GM12878 (cell line): ENCODE results near the gene SEC11C. TPM values are rescaled to one million over a fixed set of nuclear protein-coding genes. Genes with fewer than 3 reads are reported as not detected.
A peak's percentile ranks its signal among the peaks of the same experiment; 100 is the strongest.

Experiments used
- ATF7 ChIP-seq: fragments of 450-650 bp; IDR thresholded peaks from 2 replicates; pipeline ENCODE4 v1.6.1; 2016; ENCODE audit warnings: low read depth, mild to moderate bottlenecking
- CBX5 ChIP-seq: sonication (generic); IDR thresholded peaks from 2 replicates; pipeline ENCODE4 v1.6.1; 2016; ENCODE audit warnings: low read depth, moderate library complexity, mild to moderate bottlenecking, inconsistent platforms
- CEBPB ChIP-seq, 2 experiments: fragments of 150-350 bp in 1 of 2; IDR thresholded peaks; 2 replicates each; pipeline ENCODE4 v1.6.1; 2012 to 2014; ENCODE audit warnings: low read depth in 2 of 2, low read length in 2 of 2, borderline replicate concordance in 1 of 2, inconsistent platforms in 1 of 2
- EED ChIP-seq: sonication (generic); IDR thresholded peaks from 2 replicates; pipeline ENCODE4 v1.6.1; 2016; ENCODE audit warnings: antibody characterized with exemption, low read depth
- MLLT1 ChIP-seq: fragments of 450-650 bp; IDR thresholded peaks from 2 replicates; pipeline ENCODE4 v1.6.1; 2016; ENCODE audit warnings: mild to moderate bottlenecking
- MTA3 ChIP-seq: IDR thresholded peaks from 2 replicates; pipeline ENCODE4 v1.6.1; 2012; ENCODE audit warnings: low read length, inconsistent platforms, borderline replicate concordance
- NFIC ChIP-seq: IDR thresholded peaks from 2 replicates; pipeline ENCODE4 v1.6.1; 2012; ENCODE audit warnings: low read depth, mild to moderate bottlenecking, inconsistent platforms, low read length, moderate library complexity
- NR2C1 ChIP-seq: fragments of 450-650 bp; IDR thresholded peaks from 2 replicates; pipeline ENCODE4 v1.6.1; 2017; ENCODE audit warnings: antibody characterized with exemption, mild to moderate bottlenecking, moderate library complexity
- PAX8 ChIP-seq: fragments of 450-650 bp; IDR thresholded peaks from 2 replicates; pipeline ENCODE4 v1.6.1; 2017; ENCODE audit warnings: mild to moderate bottlenecking, moderate library complexity
- PKNOX1 ChIP-seq: fragments of 450-650 bp; IDR thresholded peaks from 2 replicates; pipeline ENCODE4 v1.6.1; 2016; ENCODE audit warnings: mild to moderate bottlenecking
- POLR2AphosphoS2 ChIP-seq: IDR thresholded peaks from 2 replicates; pipeline ENCODE4 v1.6.1; 2011; ENCODE audit warnings: low read depth, mild to moderate bottlenecking, low read length, improper control_type of control experiment, moderate library complexity
- RAD51 ChIP-seq: fragments of 450-650 bp; IDR thresholded peaks from 2 replicates; pipeline ENCODE4 v1.6.1; 2016; ENCODE audit warnings: moderate library complexity, mild to moderate bottlenecking, inconsistent platforms
- RFX5 ChIP-seq: IDR thresholded peaks from 2 replicates; pipeline ENCODE4 v1.6.1; 2011; ENCODE audit warnings: low read depth, low read length, improper control_type of control experiment
- RUNX3 ChIP-seq: IDR thresholded peaks from 2 replicates; pipeline ENCODE4 v1.6.1; 2012; ENCODE audit warnings: low read length, inconsistent platforms
- SMC3 ChIP-seq: IDR thresholded peaks from 2 replicates; pipeline ENCODE4 v1.6.1; 2011; ENCODE audit warnings: low read length, improper control_type of control experiment, borderline replicate concordance
- SPI1 ChIP-seq: IDR thresholded peaks from 2 replicates; pipeline ENCODE4 v1.6.1; 2011; ENCODE audit warnings: low read depth, mild to moderate bottlenecking, low read length, moderate library complexity, borderline replicate concordance; ENCODE audit not compliant: insufficient read depth
- SRF ChIP-seq, 2 experiments: IDR thresholded peaks; 2 replicates each; pipeline ENCODE4 v1.6.1; 2011; ENCODE audit warnings: low read depth in 2 of 2, low read length in 2 of 2, mild to moderate bottlenecking in 1 of 2, moderate library complexity in 1 of 2
- TARDBP ChIP-seq: IDR thresholded peaks from 2 replicates; pipeline ENCODE4 v1.6.1; 2016; ENCODE audit warnings: borderline replicate concordance
- TCF12 ChIP-seq: IDR thresholded peaks from 2 replicates; pipeline ENCODE4 v1.6.1; 2011; ENCODE audit warnings: low read depth, mild to moderate bottlenecking, low read length
- ZBTB11 ChIP-seq: fragments of 450-650 bp; formaldehyde crosslinking; IDR thresholded peaks from 2 replicates; pipeline ENCODE4 v1.5.0; 2022; ENCODE audit warnings: mild to moderate bottlenecking, missing genetic modification characterization
- ZBTB40 ChIP-seq: fragments of 450-650 bp; IDR thresholded peaks from 2 replicates; pipeline ENCODE4 v1.6.1; 2016; ENCODE audit warnings: mild to moderate bottlenecking, moderate library complexity, borderline replicate concordance
- ZNF207 ChIP-seq: fragments of 450-650 bp; IDR thresholded peaks from 2 replicates; pipeline ENCODE4 v1.6.1; 2014; ENCODE audit warnings: antibody characterized with exemption, mild to moderate bottlenecking, borderline replicate concordance
- ZNF217 ChIP-seq: fragments of 450-650 bp; IDR thresholded peaks from 2 replicates; pipeline ENCODE4 v1.6.1; 2017; ENCODE audit warnings: antibody characterized with exemption, mild to moderate bottlenecking
- polyA plus RNA-seq, 11 experiments: library from polyadenylated mRNA; depleted of rRNA in 4 of 11; unstranded in 6 of 11; stranded (reverse) in 5 of 11; fragments of >200 nt; fragmentation: Nextera tagmentation in 4 of 11; fragmentation: Illumina TruSeq in 1 of 11; extraction: Ambion mirVana in 4 of 11; extraction: Trizol in 1 of 11; gene quantifications; 1 replicate in 1 of 11; 2 replicates in 10 of 11; pipeline versions ENCODE4 v1.2.1 to v1.2.3, GENCODE V29; 2011 to 2016; ENCODE audit warnings: inconsistent platforms in 2 of 11, missing spikeins in 2 of 11, low read depth in 1 of 11
- total RNA-seq, 4 experiments: library from RNA; depleted of rRNA in 3 of 4; stranded (reverse); fragments of >200 nt in 3 of 4; fragmentation: Illumina TruSeq in 1 of 4; extraction: Trizol in 1 of 4; gene quantifications; 2 replicates each; pipeline versions ENCODE4 v1.2.1 to v1.2.3, GENCODE V29; 2013 to 2021

The SEC11C gene
- total and polyA plus RNA-seq, 10 of the 15 experiments (the other 5 are each of a cell fraction or from before 2014, with no cell fraction given), result 124 to 649 (median 211) TPM

GRCh38 chr18:59142274-59142673 lies 2.6 kb downstream of the SEC11C start (continued):
- TF ChIP-seq MTA3 (no peak), PKNOX1 (peak; percentile 49; the same call in 1 of the 2 replicates), ZNF217 (no peak), SPI1 (no peak), CEBPB (IDR thresholded peaks at IDR 0.05; ENCODE audit: borderline replicate concordance in 1 of 2, low read depth in 2 of 2, low read length in 2 of 2) (peak in 1 of 2 experiments; percentile 44; a peak in 1 of 4 replicates), RAD51 (no peak), ZBTB40 (no peak), POLR2AphosphoS2 (no peak), ZNF207 (no peak), NFIC (peak; percentile 78), EED (no peak), TCF12 (no peak), MLLT1 (no peak), TARDBP (no peak), PAX8 (no peak), RUNX3 (peak; percentile 77), CBX5 (0 out of 2 replicates have a peak, but pooled peaks have one; percentile 16), ATF7 (0 out of 2 replicates have a peak, but pooled peaks have one; percentile 26), ZBTB11 (CRISPR knock-in tag) (no peak), SMC3 (no peak), NR2C1 (no peak), SRF (IDR thresholded peaks at IDR 0.05; ENCODE audit: low read depth in 2 of 2, low read length in 2 of 2) (no peak), RFX5 (no peak)
